NCI-H2107 (cell line): ENCODE results near the gene SMIM11.
"Not testable (repeated sequence)": the region's sequence is repeated elsewhere in the genome, so short reads cannot be mapped to it uniquely, and the experiment has no call there.

Source experiments
- DNase-seq: peaks from one replicate; lab custom pipeline; 2025; lab: John Stamatoyannopoulos, UW

SMIM11 gene, protein sequence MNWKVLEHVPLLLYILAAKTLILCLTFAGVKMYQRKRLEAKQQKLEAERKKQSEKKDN

GRCh38 chr21:34374940-34375618 is at the start of gene SMIM11:
Gene SMIM11 (plus strand): TSS chr21:34375507. CDS start chr21:34379505, 3,998 bp downstream.
- not testable (repeated sequence) for DNase-seq

- DNase-seq: no peak
Observed at GRCh38 chr21:34330055-34330454, 45.3 kb upstream of the SMIM11 start.

DNA sequence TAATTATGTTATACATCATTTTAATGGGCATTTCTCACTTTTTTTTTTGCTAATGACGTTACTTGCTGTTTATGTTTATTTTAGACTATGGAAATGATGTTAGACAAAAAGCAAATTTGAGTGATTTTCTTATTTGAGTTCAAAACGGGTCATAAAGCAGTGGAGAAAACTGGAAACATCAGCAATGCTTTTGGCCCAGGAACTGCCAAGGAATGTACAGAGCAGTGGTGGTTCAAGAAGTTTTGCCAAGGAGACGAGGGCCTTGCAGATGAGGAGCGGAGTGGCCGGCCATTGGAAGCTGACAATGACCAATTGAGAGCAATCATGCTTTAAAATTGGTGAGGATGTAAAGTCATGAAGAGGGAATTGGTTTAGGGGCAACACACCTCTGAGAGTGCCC is 43.6 kb upstream of the SMIM11 start:
- no peak for DNase-seq

DNA sequence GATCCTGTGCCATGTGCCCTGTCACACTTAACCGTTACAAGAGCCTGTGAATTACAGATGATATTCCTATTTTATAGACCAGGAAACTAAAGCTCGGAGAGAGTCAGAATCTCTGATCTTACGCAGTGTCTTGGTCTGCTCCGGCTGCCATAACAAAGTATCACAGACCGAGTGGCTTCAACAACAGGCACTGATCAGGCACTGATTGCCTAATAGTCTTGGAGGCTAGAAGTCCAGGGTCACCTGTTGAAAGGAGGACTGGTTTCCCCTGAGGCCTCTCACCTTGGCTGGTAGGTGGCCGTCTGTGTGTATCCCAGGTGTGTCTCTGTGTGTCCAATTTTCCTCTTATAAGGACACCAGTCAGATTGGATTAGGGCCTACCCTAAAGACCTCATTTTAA is 43.0 kb upstream of the SMIM11 start:
- DNase-seq: no peak

GRCh38 chr21:34333121-34333739 is 42.1 kb upstream of the SMIM11 start:
- DNase-seq: no peak

- no peak for DNase-seq
Observed at GRCh38 chr21:34335316-34335715, 40.0 kb upstream of the SMIM11 start.

DNA sequence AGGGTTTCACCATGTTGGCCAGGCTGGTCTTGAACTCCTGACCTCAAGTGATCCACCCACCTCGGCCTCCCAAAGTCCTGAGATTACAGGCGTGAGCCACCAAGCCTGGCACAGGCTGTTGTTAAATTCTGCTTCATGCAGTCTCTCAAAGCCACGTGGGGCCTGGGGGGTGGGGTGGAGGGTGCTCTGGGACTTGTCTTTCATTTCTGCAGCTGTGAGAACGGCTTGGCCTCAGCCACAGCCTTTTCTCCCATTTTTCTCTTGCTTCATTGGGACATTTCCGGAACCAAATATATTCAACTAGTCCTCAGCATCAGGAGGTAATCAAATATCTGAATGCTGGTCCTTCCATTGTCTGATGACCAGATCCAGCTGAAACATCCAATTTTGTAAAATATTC is 39.1 kb upstream of the SMIM11 start:
- DNase-seq: no peak

- DNase-seq: no peak
Observed at GRCh38 chr21:34336756-34337391, 38.4 kb upstream of the SMIM11 start.

DNA sequence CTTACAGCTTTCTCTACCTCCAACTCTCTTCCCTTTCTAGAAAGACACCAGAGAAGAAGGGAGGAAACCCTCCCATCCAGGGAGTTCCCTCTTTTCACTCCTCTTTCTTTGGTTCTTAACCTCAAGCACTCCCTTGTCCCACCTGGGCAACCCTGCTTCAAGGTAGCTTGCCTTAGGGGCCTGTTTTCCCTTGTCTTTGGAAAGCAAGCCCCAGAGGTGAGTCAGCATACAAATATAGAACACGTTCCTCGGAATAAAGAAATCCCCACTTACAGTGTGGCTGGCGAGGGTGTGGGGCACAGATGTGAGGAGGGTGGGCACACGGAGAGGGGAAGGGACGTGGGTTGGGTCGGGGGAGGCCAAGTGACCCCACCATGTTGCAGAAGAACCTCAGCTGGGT is 37.6 kb upstream of the SMIM11 start:
- no peak for DNase-seq

- DNase-seq: no peak
Observed at GRCh38 chr21:34338226-34338625, 37.1 kb upstream of the SMIM11 start.

- no peak for DNase-seq
Observed at GRCh38 chr21:34340061-34340460, 35.2 kb upstream of the SMIM11 start.

DNA sequence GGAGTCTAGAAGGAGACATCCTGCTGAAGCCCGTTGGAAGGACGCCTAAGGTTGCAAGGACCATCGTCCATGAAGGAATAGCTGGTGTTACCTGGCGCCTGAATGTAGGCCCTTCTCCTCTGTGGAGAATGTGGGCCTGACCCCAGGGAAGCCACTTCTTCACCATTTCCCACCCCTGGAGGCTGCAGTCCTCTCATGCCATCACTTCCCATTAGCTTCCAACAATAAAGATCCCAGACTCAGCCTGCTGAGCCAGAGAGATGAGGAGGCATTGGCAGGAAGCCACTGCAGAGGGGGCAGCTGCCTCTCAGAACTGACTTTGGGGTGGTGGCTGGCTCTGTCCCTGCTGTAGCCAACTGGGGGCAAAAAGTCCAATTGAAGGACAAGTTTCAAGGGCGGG is 32.8 kb upstream of the SMIM11 start:
- DNase-seq: no peak

GRCh38 chr21:34343347-34343746 is 32.0 kb upstream of the SMIM11 start:
- DNase-seq: no peak

GRCh38 chr21:34343838-34344381 is 31.4 kb upstream of the SMIM11 start:
- DNase-seq: no peak

- DNase-seq: no peak
Observed at GRCh38 chr21:34344584-34344983, 30.7 kb upstream of the SMIM11 start.

- no peak for DNase-seq
Observed at GRCh38 chr21:34345091-34345871, 30.0 kb upstream of the SMIM11 start.

DNA sequence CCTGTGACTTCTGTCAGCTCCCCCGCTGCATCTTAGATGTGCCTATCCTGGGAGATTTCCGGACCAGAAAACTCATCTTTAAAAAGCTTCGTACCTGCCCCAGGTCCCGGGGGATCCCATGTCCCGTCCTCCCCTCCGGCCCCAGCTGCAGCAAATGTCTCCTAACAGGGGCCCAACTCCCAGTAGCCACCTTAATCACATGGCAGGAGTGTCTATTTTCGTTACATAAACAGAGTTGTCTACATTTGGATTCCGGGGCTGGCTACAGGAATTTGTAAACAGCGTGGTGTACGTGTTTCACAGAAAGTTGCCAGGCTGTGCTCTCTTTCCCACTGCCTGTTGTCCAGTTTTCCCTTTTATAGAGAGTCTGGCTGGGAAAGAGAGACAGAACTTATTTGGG is 29.4 kb upstream of the SMIM11 start:
- no peak for DNase-seq

- no peak for DNase-seq
Observed at GRCh38 chr21:34348890-34349519, 26.3 kb upstream of the SMIM11 start.

DNA sequence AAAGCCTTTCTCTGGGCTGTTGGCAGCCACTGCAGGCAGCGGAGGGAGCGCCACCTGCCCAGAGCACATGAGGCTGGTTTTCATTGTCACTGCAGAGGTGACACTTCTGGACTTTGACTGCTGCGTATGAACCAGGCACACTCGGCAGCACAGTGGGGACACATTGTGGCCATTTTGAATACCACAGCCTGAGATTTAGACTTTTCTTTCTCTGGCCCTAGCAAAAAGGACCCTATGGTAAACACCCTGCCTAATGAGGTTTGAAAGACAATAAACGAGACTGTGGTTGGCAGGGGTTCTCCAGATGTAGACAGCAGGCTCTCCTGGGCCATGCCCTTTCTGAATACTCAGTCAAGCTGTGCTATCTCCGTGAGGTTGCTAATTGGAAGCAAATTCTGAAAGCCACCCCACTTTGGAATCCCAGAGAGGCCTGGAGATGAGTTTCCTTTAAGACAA is 23.5 kb upstream of the SMIM11 start:
- peak; percentile 56 for DNase-seq

DNA sequence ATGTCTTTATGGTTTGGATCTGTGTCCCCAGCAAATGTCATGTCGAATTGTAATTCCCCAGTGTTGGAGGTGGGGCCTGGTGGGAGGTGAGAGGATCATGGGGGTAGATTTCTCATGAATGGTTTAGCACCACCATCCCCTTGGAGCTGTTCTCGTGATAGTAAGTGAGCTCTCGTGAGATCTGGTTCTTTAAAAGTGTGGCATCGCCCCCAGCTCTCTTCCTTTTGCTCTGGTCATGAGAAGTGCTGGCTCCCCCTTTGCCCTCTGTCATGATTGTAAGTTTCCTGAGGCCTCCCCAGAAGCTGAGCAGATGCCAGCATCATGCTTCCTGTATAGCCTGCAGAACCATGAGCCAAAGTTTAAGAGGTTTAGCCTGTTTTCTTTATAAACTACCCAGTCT is 22.8 kb upstream of the SMIM11 start:
- no peak for DNase-seq

DNA sequence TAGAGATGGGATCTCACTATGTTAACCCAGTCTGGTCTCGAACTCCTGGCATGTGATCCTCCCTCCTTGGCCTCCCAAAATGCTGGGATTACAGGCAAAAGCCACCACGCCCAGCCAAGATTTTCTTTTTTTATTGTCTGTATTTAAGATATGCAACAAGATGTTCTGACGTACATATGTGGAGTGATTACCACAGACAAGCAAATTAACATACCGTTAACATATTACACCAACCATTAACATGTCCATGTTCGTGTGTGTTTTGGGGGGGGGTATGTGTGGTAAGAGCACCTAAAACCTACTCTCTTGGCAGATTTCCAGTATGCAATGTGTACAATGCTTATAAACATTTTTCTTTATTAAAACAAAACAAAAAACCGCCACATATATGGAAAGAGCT is 22.1 kb upstream of the SMIM11 start:
- DNase-seq: no peak

GRCh38 chr21:34354836-34355235 is 20.5 kb upstream of the SMIM11 start:
- no peak for DNase-seq
